Effector CD8-positive, alpha-beta T cell (primary cell): Measurements from ENCODE around the gene CEP128.

Experiments
- DNase-seq: peaks from one replicate; lab custom pipeline; 2025; lab: John Stamatoyannopoulos, UW

Gene CEP128

GRCh38 chr14:80544366-80544765 is 397.2 kb downstream of the CEP128 start:
- DNase-seq: no peak

- DNase-seq: no peak
Measured at GRCh38 chr14:80543211-80543610, 398.3 kb downstream of the CEP128 start.

GRCh38 chr14:80538633-80539375 is 402.7 kb downstream of the CEP128 start:
- no peak for DNase-seq

GRCh38 chr14:80537626-80538025 is 403.9 kb downstream of the CEP128 start:
- DNase-seq: no peak

GRCh38 chr14:80536456-80536855 is 405.1 kb downstream of the CEP128 start:
- no peak for DNase-seq

- DNase-seq: no peak
Measured at GRCh38 chr14:80535171-80535570, 406.4 kb downstream of the CEP128 start.

- DNase-seq: no peak
Measured at GRCh38 chr14:80523518-80524117, 417.9 kb downstream of the CEP128 start.

GRCh38 chr14:80522936-80523335 is 418.6 kb downstream of the CEP128 start:
- no peak for DNase-seq

- DNase-seq: no peak
Measured at GRCh38 chr14:80522411-80522810, 419.1 kb downstream of the CEP128 start.

GRCh38 chr14:80521456-80521855 is 420.1 kb downstream of the CEP128 start:
- no peak for DNase-seq

- DNase-seq: no peak
Measured at GRCh38 chr14:80519002-80519401, 422.5 kb downstream of the CEP128 start.

GRCh38 chr14:80518173-80518572 is 423.4 kb downstream of the CEP128 start:
- DNase-seq: no peak

GRCh38 chr14:80507292-80507869 is 434.2 kb downstream of the CEP128 start:
- DNase-seq: no peak

- no peak for DNase-seq
Measured at GRCh38 chr14:80504781-80505180, 436.8 kb downstream of the CEP128 start.

- DNase-seq: no peak
Measured at GRCh38 chr14:80498533-80498932, 443.0 kb downstream of the CEP128 start.

- DNase-seq: no peak
Measured at GRCh38 chr14:80496090-80496489, 445.4 kb downstream of the CEP128 start.

- DNase-seq: no peak
Measured at GRCh38 chr14:80494769-80495168, 446.8 kb downstream of the CEP128 start.

GRCh38 chr14:80493620-80494019 is 447.9 kb downstream of the CEP128 start:
- no peak for DNase-seq

GRCh38 chr14:80491650-80492049 is 449.9 kb downstream of the CEP128 start:
- no peak for DNase-seq

GRCh38 chr14:80491131-80491530 is 450.4 kb downstream of the CEP128 start:
- DNase-seq: no peak

- no peak for DNase-seq
Measured at GRCh38 chr14:80489513-80489912, 452.0 kb downstream of the CEP128 start.

- DNase-seq: no peak
Measured at GRCh38 chr14:80485764-80486163, 455.8 kb downstream of the CEP128 start.

- DNase-seq: no peak
Measured at GRCh38 chr14:80483331-80483730, 458.2 kb downstream of the CEP128 start.
